HG03103 (cell line): ENCODE results near the gene NOP9.

ENCODE experiments used
- ATAC-seq: cut with Tn5 transposase; IDR thresholded peaks from one replicate; pipeline ENCODE4 v1.9.1; 2021; ENCODE audit warnings: low read depth; ENCODE audit not compliant: unreplicated experiment

Gene NOP9, protein sequence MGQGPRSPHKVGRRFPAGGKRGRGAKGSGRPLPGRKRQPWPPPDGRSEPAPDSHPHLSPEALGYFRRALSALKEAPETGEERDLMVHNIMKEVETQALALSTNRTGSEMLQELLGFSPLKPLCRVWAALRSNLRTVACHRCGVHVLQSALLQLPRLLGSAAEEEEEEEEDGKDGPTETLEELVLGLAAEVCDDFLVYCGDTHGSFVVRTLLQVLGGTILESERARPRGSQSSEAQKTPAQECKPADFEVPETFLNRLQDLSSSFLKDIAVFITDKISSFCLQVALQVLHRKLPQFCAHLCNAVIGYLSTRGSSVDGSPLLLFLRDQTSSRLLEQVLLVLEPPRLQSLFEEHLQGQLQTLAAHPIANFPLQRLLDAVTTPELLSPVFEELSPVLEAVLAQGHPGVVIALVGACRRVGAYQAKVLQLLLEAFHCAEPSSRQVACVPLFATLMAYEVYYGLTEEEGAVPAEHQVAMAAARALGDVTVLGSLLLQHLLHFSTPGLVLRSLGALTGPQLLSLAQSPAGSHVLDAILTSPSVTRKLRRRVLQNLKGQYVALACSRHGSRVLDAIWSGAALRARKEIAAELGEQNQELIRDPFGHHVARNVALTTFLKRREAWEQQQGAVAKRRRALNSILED

GRCh38 chr14:24299255-24300191 lies at the start of gene NOP9, which contains the start of gene DHRS1:
TSS of gene NOP9 (plus strand) at chr14:24299850. CDS start at chr14:24299955, 105 bp downstream.
TSS of gene DHRS1 (minus strand) at chr14:24299780. CDS start at chr14:24299106, 674 bp downstream.
- peak; percentile 53 for ATAC-seq

DNA sequence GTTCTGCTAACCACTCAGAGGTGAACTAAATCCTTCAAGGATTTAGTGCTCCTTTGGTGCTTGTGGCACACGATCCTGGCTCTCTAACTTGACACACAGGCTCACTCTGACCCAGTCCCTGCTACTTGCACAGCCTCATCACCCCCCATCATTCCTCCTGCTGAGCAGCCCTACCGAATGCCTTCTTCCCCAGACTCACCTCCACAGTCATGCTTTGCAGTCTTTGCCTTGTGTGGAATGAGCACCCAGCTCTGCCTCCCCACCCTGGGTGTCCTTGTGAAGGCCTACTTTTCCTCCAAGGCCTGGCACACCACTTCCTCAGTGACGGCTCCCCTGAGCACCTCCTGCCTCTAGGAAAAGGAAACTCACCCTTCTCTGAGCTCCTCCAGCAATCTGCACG lies 49.3 kb upstream of the NOP9 start:
- no peak for ATAC-seq

DNA sequence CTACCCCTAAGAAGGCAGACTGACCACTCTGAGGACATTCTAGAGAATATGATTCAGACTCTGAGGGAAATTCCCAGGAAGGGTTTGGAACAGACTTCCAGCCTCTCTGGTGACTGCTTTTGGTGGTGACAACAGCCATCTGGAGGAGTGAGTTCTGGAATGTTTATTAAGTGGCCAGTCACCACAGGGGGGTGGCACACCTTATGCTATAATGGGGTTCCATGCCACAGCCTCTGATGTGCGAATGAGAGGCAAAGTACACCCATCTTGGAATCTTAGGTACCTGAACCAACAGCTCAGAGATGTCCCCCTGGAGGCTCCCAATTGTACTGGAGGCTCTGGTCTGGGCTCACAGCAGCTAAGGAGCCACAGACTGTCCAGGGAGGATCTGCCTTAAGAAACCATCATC lies 47.8 kb upstream of the NOP9 start:
- no peak for ATAC-seq

DNA sequence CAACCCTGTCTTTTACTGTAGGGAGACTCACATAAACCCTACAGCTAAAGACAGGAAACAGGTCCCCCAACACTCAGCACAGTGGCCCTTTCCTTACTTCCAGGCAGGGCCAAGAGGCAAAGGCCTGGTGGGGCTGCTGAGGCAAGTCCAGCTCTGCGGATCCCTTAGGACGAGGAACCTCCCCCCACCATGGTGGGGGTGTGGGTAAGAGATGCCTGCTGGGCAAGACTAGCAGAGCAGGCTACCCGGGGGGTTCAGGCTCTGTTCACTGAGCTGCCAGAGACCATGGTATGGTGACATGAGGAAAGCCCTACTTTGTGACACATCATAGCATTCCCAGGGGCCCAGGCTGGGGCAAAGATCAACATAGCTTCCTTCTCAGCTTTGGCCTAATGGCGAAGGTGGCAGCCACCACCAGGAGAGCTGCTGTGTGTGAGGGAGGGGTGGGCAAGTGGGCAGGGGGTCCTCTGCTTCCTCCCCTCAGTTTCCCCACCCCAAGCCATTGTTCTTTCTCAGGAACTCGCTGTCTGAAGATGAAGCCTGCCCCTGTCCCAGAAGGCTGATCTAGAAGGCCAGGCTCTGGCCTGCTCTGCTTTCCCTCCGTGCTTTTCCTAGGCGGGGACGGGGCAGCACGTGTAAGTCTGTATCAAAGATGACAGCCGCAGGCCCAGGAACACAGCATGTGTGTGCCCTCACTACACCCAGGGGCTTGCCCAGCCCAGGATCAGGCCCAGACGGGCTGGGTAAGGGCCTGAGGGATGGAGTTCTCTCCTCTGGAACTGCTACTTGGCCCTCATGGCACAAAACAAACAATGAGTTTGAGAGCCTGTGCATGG lies 47.1 kb upstream of the NOP9 start:
- ATAC-seq: no peak

DNA sequence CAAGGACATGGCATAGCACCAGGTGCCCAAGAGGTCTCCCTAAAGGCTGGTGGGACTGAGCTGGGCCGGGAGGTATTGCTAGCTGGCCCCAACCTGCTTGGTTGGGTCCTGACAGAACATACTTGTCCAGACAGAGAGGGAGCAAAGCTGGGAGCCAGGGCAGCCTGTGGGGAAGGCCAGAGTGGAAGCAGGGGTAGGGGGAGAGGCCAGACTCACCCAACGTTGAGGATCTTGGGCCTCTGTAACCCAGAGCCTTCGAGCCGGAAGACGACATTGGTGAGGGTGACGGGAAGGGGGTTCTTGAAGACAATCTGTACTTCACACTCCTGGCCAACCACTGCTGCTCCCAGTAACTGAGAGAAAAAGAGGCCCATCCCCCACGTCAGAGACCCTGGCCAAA lies 45.7 kb upstream of the NOP9 start:
- ATAC-seq: no peak

DNA sequence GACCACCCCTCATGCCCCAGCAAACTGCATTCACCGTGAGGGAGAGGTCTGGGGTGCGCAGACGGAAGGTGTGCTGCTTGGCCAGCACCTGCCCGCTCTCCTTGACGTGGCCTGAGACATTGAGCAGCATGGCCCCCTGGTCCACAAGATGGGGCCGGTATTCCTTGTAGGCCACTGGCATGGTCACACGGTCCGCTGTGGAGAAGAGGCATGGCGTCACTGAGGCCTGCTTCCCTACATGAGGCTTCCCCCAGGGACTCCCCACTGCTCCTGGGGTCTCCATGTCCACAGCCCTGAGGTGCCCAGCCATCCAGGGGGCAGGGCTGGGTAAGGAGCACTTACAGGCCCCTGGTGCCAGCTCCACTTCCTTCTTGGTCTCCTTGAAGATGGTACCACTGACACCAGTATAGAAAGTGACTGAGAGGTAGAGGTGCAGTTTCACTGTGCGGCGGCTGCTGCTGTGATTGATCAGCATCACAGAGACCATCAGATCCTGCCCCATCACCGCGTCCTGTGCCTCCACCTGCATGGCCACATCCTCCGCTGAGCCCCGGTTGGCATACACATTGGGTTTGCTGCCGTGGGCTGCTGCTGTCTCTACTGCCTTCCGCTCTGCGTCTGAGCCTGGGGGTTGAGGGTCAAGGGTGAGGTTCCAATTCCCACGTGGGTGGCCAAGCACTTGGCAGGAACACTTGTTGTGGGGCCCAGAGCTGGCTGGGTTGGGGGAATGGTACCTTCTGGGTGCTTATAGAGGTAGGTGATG lies 44.8 kb upstream of the NOP9 start:
- no peak for ATAC-seq

GRCh38 chr14:24255438-24255837 lies 44.2 kb upstream of the NOP9 start:
- ATAC-seq: no peak

GRCh38 chr14:24255931-24256711 lies 43.5 kb upstream of the NOP9 start:
- no peak for ATAC-seq

DNA sequence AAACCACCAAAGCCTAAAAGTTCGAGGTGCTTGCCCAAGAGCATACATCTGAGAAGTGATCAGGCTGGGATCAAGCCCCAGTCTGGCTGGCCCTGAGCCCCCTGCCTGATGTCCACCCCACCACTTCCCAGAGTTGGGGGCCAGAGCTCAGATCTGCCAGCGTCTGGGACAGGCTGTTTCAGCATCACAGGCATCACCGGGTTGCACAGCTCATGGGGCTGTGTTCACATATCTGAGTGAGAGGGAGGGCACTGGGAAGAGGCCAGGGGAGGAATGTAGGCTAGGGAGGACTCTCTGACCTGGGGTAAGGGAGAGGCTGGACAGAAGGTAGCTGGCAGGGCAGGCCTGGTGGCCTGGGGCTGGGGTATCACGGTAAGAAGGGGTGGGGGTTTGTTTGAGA lies 42.7 kb upstream of the NOP9 start:
- no peak for ATAC-seq

DNA sequence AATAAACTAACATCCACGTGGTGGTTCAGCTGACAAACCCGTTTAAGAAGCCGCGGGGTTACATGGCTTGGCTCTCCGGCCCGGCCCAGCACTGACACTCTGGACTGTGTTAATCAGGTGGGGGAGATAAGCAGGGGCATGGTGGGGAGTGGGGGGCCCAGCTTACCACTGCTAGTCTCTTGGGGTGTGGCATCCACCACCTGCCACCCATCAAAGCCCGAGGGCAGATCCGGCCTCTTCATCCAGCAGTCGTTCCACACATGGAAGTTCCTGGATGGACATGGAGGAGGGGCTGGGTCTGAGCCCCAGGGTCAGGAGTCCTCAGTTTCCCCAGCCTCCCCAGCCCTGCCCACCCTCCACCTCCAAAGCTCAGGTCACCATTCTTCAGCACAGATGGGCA lies 41.5 kb upstream of the NOP9 start:
- no peak for ATAC-seq

- ATAC-seq: no peak
Observed at GRCh38 chr14:24258548-24259265, 40.9 kb upstream of the NOP9 start.

DNA sequence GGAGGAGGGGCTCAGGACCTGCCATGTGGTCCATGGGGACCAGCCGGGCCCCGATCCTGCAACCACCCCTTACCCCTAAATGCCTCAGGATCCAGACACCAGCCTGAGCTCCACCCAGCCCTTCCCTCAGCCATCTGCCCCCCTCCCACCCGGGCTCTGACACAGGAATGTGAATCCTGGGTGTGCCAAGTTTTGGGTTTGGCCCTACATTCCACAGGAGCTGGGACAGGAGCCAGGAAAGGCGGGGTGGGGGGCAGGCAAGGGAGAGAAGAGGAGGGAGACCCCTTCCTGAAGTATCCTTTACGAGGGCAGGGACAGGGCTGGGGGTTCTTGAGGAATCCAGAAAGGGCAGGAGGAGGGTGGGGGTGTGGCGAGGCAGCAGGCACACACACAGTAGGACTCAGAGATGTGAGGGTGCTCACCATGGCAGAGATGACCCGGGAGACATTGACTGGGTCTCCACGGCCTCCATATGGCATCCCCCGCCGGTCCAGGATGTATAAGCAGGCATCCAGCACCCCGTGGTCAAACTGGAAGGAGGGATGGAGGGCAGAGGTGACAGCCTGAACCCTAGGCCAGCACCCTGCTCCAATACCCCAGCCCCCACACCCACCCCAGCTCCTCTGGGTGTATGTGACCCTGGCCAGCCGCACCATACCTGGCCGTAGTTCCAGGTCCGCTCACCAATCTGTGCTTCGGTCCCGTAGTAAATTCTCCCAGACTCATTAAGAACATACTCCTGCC lies 40.2 kb upstream of the NOP9 start:
- ATAC-seq: no peak

DNA sequence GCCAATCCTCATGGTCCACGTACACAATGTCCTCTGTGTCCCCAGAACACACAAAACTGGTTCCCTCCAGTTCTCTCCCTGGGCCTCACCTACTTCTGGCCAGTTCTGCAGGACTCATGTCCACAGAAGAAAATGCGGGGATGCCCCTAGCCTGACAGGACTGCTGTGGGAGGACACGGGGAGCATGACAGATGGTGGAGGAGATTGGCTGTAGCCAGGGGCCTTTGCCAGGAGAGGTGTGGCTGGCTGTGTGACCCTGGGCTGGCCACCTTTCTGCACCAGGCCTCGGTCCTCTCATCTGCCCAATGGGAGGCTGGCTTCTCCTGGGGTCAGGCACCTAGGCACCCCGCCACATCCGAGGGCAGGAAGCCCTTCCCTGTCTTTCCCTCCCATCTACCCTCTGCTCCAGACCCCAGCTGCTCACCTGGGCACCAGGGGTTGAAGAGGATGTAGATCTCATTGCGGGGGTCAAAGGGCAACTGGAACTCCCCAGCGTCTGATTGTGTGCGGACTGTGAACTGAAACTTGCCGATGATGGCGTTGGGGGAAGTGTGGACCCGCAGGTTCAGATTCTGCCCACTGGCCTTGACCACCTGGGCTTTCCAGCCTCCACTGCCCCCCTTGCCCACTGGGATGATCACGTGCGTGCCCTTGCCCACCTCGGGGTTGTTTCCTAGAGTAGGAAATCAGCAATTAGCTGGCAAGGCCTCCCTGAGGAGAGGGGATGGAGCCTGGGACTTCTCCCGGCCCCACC lies 39.4 kb upstream of the NOP9 start:
- no peak for ATAC-seq

DNA sequence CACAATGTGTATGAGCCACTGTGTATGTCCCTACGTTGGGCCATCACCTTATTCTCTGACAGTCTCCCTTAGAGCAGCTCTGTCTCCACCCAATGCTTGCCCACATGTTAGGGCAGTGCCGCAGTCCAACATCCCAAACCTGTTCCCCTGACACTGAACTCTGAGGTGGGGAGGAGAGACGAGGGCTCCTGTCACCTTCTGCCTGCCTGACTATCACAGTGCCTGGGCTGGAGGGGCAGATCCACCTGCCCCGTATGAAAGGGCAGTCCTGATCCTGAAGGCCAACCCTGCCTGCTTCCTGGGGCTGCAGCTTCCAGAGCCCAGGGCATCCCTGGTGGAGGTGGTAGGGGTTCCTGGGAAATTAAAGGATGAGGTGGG lies 38.9 kb upstream of the NOP9 start:
- ATAC-seq: no peak

GRCh38 chr14:24261256-24261968 lies 38.2 kb upstream of the NOP9 start:
- ATAC-seq: no peak

- no peak for ATAC-seq
Observed at GRCh38 chr14:24261969-24262327, 37.7 kb upstream of the NOP9 start.
